ENCODE data around the gene KRT6A.

KRT6A gene

DNA sequence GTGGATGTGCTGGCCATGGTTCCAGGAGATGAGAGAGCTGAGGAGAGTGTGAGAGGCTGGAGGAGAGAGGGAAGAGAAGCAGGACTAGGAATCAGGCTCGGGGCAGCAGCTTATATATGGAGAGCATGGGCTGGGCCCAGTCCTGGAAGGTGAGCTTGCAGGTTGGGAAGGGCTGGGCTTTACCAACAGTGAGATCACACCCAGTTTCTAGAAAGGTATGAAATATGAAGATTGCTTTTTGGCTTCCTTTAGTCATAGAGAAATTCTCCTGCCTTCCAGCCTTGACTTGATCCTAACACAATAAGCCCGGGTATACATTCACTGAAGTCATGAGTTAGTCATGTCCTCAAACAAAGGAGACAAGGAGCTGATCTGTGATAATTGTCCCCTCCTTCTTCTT is at the start of gene KRT6A:
KRT6A (minus strand) TSS at position 86 of the 400 bp plus-strand sequence; CDS start at position 17, 69 bp downstream.
- no peak for DNase-seq (ENCODE audit: low read depth)

GRCh38 chr12:52542157-52542556 is 49.1 kb upstream of the KRT6A start:
- no peak for DNase-seq (ENCODE audit: low read depth)

DNA sequence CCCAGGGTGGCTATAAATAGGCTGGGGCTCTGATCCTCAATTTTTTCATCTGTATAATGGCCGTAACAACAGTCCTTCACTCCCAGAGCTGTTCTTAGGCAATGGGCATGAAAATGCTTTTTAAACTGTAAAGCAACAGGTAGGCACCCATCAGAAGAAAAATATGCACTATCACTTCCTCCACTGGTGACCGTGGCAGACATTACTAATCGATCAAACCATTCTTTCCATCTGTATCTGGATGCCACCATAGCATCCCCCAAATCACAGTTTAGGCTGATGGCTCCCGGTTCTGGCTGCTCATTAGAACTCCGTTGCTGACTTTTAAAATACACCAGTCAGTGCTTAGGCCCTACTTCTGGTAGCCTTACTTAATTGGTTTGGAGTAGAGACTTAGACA is 48.7 kb upstream of the KRT6A start:
- DNase-seq (ENCODE audit: low read depth), result no peak

DNA sequence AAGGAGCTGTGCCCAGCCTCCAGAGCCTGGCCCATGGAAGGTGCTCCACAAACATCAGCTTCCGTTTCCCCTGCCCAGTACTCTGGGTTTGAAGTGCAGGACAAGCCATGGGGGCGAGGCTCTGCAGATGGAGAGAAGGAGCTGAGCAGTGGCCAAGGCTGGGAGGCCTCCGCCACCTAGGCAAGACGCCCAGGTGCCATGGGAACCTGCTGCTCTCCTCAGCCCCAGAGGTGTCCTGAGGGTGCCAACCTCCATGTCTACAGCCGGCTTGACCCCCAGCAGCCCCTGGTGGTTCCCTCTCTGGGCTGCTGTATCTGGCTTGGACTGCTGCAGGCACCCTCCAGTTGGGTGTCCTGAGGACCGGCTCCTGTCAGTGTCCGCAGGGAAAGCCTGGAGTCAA is 47.5 kb upstream of the KRT6A start:
- no peak for DNase-seq (ENCODE audit: low read depth)

DNA sequence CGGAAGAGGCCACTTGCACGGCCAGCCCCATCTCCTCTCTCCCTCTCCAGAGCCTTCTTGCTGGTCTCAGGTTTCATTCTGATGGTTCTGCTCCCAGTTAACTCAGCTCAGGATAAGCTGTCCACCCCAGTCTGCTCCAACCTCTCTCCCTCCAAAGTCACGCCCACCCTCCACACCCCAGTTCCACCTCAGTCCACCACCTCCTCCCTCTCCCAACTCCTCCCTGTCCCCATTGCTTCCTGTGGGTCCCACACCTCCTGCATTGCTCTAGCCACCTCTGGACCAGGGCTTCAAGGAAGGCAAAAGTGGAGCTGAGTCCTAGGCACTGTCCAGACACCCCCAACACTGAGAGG is 46.7 kb upstream of the KRT6A start:
- DNase-seq (ENCODE audit: low read depth), result no peak

- DNase-seq (ENCODE audit: low read depth), result no peak
Measured at GRCh38 chr12:52539083-52539820, 46.2 kb upstream of the KRT6A start.

DNA sequence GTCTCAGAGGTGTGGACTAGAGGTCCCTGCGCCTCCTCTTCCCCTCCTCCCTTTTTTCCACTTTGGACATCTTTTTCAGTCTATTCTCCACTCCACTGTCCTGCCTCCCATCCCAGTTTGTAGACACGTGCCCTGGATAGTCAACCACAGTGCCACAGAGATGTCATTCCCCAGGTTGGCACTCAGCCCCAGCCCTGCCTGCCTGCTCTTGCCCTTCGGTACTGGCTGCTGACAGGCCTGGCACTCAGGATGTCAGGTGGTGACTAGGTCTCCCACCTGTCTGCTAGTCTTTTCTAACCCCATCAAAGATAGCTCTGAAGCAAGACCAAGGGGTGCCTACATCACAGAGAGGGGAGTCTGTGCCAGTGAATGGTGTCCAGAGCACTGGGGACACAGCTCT is 44.0 kb upstream of the KRT6A start:
- no peak for DNase-seq (ENCODE audit: low read depth)

GRCh38 chr12:52535574-52535973 is 42.5 kb upstream of the KRT6A start:
- no peak for DNase-seq (ENCODE audit: low read depth)

DNA sequence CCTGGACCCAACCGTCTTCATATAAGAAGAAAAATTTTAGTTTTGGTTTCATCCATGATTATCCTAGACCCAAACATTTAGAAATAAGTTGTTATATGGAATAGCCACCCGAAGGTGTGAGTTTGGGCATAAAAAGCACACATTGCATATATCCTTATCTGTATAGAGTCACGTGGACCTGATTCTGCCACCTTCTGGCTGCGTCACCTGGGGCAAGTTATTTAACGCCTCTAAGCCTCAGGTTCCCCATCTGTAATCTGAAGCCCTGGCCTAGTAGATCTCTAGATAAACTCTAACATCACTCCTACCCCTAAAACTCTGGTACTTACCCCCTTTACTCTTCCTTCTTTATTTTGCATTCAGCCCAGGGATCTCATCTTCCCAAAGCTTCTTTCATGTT is 41.4 kb upstream of the KRT6A start:
- DNase-seq (ENCODE audit: low read depth), result no peak

GRCh38 chr12:52533686-52534470 is 40.8 kb upstream of the KRT6A start:
- DNase-seq (ENCODE audit: low read depth), result no peak

DNA sequence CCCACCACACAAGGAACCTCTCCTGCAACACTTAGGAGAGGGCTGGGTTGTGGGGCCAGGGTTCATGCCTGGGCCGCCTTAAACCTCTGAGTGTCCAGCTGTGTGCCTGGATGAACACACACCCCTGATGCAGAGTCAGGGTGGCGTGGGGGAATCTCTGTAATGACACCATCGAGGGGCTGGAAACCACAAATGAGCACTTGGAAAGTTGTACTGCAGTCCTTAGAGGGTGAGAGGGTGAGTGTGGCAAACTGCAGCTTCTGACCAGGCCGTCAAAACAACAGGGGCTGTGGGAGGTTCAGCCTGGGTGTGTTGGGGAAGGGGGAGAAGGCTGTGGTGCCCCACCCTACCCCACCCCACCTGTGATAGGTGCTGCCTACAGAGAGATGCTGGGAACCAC is 39.6 kb upstream of the KRT6A start:
- no peak for DNase-seq (ENCODE audit: low read depth)

- no peak for DNase-seq (ENCODE audit: low read depth)
Measured at GRCh38 chr12:52531566-52532300, 38.7 kb upstream of the KRT6A start.

DNA sequence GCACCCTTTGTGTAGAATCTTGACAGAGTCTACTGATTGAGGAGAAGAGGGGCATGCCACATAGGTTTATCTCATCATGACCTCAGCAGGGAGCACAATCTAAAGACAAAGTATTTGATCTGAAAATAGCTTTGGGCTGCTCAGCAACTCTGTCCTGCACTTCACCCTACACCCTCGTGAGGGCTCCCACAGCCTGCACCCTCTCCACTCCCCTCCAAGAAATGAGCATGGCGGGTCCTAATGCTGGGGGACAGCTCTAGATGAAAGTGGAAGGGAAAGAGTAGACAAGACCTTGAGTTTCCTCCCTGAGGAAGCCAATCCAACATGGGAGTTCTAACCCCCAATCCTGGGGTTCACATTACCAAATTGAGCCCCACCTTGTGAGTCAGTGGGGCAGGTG is 37.8 kb upstream of the KRT6A start:
- no peak for DNase-seq (ENCODE audit: low read depth)

DNA sequence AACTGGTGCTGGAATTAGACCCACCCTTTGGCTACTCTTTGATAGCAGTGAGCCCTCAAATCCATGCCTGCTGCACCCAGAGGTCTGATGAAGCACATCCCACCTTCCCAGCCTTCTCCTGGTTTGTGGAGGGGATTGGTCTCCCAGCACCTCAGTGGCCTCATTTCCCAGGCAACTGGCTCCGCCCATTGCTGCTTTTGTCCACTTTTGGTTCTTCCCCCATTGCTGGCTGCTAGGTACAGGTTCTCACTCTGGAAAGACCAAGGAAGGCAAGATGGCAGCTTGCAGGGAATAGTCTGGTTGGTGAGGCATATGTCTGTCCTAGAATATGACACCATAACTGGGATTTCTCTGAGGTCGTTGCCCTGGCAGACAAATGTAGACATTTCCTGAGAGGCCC is 37.3 kb upstream of the KRT6A start:
- DNase-seq (ENCODE audit: low read depth), result no peak

GRCh38 chr12:52529846-52530245 is 36.8 kb upstream of the KRT6A start:
- no peak for DNase-seq (ENCODE audit: low read depth)

DNA sequence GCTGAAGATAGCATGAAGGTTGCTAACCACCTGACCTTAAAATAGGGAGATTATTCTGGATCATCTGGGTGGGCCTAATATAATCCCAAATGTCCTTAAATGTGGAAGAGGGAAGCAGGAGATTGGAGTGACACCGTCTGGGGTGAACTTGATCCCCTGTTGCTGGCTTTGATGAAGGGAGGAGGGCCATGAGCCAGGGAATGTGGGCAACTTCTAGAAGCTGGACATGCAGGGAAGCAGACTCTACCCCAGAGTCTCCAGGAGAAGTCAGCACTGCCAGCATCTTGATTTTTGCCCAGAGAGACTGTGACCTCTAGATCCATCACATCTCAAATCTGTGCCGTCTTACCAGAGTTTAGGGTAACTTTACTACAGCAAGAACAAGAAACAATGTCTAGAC is 36.4 kb upstream of the KRT6A start:
- no peak for DNase-seq (ENCODE audit: low read depth)

- no peak for DNase-seq (ENCODE audit: low read depth)
Measured at GRCh38 chr12:52528641-52529143, 35.6 kb upstream of the KRT6A start.

DNA sequence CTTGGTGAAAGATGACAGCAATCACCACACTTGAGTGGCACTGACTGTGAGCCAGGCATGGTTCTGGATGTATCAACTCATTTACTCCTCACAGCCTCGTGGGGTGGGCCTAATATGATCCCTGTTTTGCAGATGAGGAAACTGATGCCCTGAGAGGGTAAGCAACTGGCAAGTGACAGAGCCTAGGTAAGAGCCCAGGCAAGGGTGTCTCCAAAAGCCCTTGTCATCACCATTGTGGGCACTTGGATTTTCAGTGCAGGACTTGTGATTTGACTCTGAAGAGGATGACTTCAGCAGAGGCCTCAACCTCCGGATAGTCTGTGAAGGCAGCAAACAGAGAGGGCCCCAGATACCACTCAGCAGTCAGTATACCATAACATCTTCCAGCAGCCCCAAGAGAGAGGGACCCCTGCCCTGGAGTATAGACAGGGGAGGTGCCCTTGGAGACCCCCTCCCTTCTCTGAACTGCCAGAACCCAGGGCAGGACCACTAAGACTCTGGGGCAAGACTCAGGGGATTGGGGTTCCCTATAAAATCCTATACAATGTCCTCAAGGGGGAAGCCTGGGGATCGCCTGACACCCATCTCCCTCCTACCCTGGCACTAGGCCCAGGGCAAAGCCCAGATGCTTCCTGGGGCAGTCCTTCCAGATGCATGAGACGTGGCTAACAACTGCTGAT is 34.2 kb upstream of the KRT6A start:
- no peak for DNase-seq (ENCODE audit: low read depth)

- no peak for DNase-seq (ENCODE audit: low read depth)
Measured at GRCh38 chr12:52526511-52526951, 33.5 kb upstream of the KRT6A start.

DNA sequence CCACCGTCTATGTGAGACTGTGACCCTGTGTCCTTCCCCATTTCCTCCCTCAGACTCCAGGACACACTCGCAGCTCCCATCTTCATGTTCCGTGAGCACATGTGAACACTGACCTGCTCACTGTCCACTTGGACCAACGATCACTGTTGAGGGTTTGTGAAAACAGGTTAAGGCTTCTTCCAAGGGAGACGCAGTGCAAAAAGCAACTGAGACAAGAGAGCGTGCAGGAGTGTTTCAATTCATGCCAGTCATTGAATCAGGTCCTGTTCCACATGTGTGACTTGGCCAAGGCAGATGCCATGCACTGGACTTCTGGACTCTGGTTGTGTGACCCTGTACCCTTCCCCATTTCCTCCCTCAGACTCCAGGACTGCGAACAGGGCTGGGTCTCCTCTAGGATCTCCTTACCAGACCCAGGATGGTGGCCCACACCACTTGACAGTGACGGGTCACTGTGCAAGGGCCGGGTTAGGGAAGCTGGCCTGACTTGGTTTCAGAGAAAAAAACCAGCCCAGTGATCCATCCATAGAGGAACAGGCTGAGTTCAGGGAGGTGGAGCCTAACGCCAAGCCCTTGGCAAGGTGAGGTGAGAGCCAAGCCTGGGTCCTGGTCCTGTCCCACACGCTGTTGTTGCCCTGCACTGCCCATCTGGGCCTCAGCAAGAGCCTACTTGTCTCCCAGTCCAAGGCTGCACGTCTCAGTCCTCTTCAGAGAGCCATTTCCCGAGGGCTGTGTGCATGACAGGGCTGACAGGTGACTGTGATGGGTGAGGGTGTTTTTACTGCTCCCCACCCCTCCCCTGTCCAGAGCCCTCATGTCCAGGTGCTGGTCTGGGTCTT is 32.8 kb upstream of the KRT6A start:
- no peak for DNase-seq (ENCODE audit: low read depth)

DNA sequence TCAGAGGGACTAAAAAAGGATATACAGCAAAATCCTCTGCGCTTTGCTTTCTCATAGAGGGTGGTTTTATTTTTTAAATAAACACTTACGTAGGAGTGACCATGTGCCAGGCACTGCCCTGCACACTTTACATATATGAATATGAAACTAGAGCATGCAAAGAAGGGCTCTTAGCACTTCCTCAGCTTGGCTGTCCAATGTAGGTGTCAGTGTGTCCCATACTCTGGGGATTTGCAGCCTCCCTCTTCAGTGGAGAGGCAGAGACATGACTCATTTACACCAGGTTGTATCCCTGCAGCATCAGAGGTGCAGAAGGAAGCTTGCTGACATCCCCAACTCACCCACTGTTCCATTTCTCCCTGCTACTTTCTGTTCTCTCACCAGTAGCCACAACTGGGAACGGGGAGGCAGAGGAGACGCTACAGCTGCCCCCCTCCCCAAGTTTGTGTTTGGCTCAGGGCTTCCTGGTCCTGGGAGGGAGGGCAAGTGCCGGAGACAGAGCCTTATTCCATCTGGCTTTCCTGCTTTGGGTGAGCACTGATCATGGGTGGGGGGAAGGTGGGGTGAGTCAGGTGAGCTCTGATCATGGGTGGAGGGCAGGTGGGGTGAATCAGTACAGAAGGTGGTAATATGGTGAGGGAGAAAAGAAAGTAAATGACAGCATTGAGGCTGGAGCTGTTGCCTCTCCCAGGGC is 32.0 kb upstream of the KRT6A start:
- no peak for DNase-seq (ENCODE audit: low read depth)
